ENCODE measurements around the gene SORCS2. TPM values are rescaled to one million over a fixed set of nuclear protein-coding genes. Genes with fewer than 3 reads are reported as not detected.
A peak's percentile ranks its signal among the peaks of the same experiment; 100 is the strongest.

SORCS2 gene
- total RNA-seq, 1 donor, result 0.27 TPM

GRCh38 chr4:7392438-7393421 is 200.4 kb downstream of the SORCS2 start:
- DNase-seq (ENCODE audit: low read depth), result peak; percentile 15
- TF ChIP-seq CTCF (IDR thresholded peaks at IDR 0.05; ENCODE audit: insufficient read depth, low read length), result no peak
- no peak overlapping the region for H3K4me3 ChIP-seq (ENCODE audit: low read depth, low read length)

- no peak for DNase-seq (ENCODE audit: low read depth)
- TF ChIP-seq CTCF (IDR thresholded peaks at IDR 0.05; ENCODE audit: insufficient read depth, low read length), result no peak
- no peak overlapping the region for H3K4me3 ChIP-seq (ENCODE audit: low read depth, low read length)
Measured at GRCh38 chr4:7393601-7394575, 201.6 kb downstream of the SORCS2 start.

- no peak for TF ChIP-seq CTCF (IDR thresholded peaks at IDR 0.05; ENCODE audit: insufficient read depth, low read length)
- H3K4me3 ChIP-seq (ENCODE audit: low read depth, low read length), result no peak overlapping the region
- no peak for DNase-seq (ENCODE audit: low read depth)
Measured at GRCh38 chr4:7394681-7395451, 202.5 kb downstream of the SORCS2 start.

- no peak for DNase-seq (ENCODE audit: low read depth)
- TF ChIP-seq CTCF (IDR thresholded peaks at IDR 0.05; ENCODE audit: insufficient read depth, low read length), result no peak
- H3K4me3 ChIP-seq (ENCODE audit: low read depth, low read length), result no peak overlapping the region
Measured at GRCh38 chr4:7395645-7396044, 203.3 kb downstream of the SORCS2 start.

GRCh38 chr4:7396186-7396910 is 204.0 kb downstream of the SORCS2 start:
- H3K4me3 ChIP-seq (ENCODE audit: low read depth, low read length), result no peak overlapping the region
- DNase-seq (ENCODE audit: low read depth), result no peak
- TF ChIP-seq CTCF (IDR thresholded peaks at IDR 0.05; ENCODE audit: insufficient read depth, low read length), result no peak
